Esophagus squamous epithelium (tissue), 5 donors: ENCODE results near the gene ANXA5. TPM values are rescaled to one million over a fixed set of nuclear protein-coding genes. Genes with fewer than 3 reads are reported as not detected.

ENCODE experiments used
- DNase-seq: peaks from one replicate; lab custom pipeline; 2025; lab: John Stamatoyannopoulos, UW
- H3K27ac ChIP-seq, 4 donors: fragments of 200-600 bp; sonication (generic); one replicate each; pipeline ENCODE4 v1.5.1; 2016 to 2019; ENCODE audit warnings: mild to moderate bottlenecking in 1 of 4
- H3K27me3 ChIP-seq, 4 donors: fragments of 200-600 bp; sonication (generic); 1 replicate in 3 of 4; 2 replicates in 1 of 4; pipeline versions ENCODE4 v1.5.1 to v1.6.0; 2017 to 2021; ENCODE audit warnings: antibody characterized with exemption in 1 of 4
- H3K36me3 ChIP-seq, 3 donors: fragments of 200-600 bp; sonication (generic); one replicate each; pipeline ENCODE4 v1.5.1; 2016 to 2019
- H3K4me1 ChIP-seq, 3 donors: fragments of 200-600 bp; sonication (generic); one replicate each; pipeline ENCODE4 v1.5.1; 2017 to 2019
- H3K4me3 ChIP-seq, 4 donors: fragments of 200-600 bp; sonication (generic); 1 replicate in 3 of 4; 2 replicates in 1 of 4; pipeline ENCODE4 v1.5.1; 2016 to 2019; ENCODE audit warnings: mild to moderate bottlenecking in 2 of 4, moderate library complexity in 1 of 4
- H3K9me3 ChIP-seq, 3 donors: fragments of 200-600 bp; sonication (generic); one replicate each; pipeline ENCODE4 v1.5.1; 2016 to 2019
- CTCF ChIP-seq, 6 experiments: fragments of 450-650 bp in 4 of 6; fragments of 200-600 bp in 2 of 6; sonication (generic) in 2 of 6; IDR thresholded peaks; one replicate each; pipeline ENCODE4 v1.5.1; 2016 to 2019; ENCODE audit warnings: antibody characterized with exemption in 6 of 6, mild to moderate bottlenecking in 4 of 6, moderate library complexity in 4 of 6
- POLR2A ChIP-seq, 4 donors: fragments of 450-650 bp; IDR thresholded peaks; one replicate each; pipeline ENCODE4 v1.6.1; 2017; ENCODE audit warnings: antibody characterized with exemption in 4 of 4, mild to moderate bottlenecking in 4 of 4, moderate library complexity in 3 of 4
- WGBS, 2 donors: methylation state at CpG; one replicate each; pipeline ENCODE4 v1.1.5; 2018; 5-methylcytosine and 5-hydroxymethylcytosine counted together
- intact Hi-C: fragments of 100-400 bp; cut with DNase I; formaldehyde crosslinking; loops from one replicate; pipeline ENCODE4 v1.15.0; 2022
- total RNA-seq, 4 donors: library from RNA; depleted of rRNA; stranded (reverse); fragments of >200 nt; gene quantifications; one replicate each; pipeline ENCODE4 v1.1.0, GENCODE V29; 2016
- donor health status: DM: yes; HTN: yes; CAD: no.

ANXA5 gene
- total RNA-seq, 4 donors from 2014 or later: 50.4 to 153 (median 117) TPM

- Histone ChIP-seq H3K4me1 (no peaks in the 10 kb centered on the region), H3K27ac (no peak overlapping the region), H3K9me3 (no peaks in the 10 kb centered on the region), H3K27me3 (no peaks in the 10 kb centered on the region), H3K36me3 (no peaks in the 10 kb centered on the region), H3K4me3 (no peak overlapping the region)
- WGBS, 2 donors: 39 to 63% methylated on average over 1 of the region's 1 CpG
- intact Hi-C loops: no loop called here
- no peak for DNase-seq
- TF ChIP-seq CTCF (IDR thresholded peaks at IDR 0.05): no peak
- TF ChIP-seq POLR2A (IDR thresholded peaks at IDR 0.05): no peak
Observed at GRCh38 chr4:121720109-121720508, 23.3 kb upstream of the ANXA5 start.

GRCh38 chr4:121717680-121718237 lies 21.0 kb upstream of the ANXA5 start:
- Histone ChIP-seq H3K4me3 (no peak overlapping the region), H3K27me3 (no peaks in the 10 kb centered on the region), H3K9me3 (no peaks in the 10 kb centered on the region), H3K36me3 (no peaks in the 10 kb centered on the region), H3K27ac (peak overlapping the region in 2 of 4 donors; percentile 50 to 52), H3K4me1 (no peaks in the 10 kb centered on the region)
- DNase-seq: no peak
- 50% methylated on average over 4 of the region's 4 CpGs for WGBS, 2 donors
- intact Hi-C loops: no loop called here
- TF ChIP-seq POLR2A (IDR thresholded peaks at IDR 0.05): no peak
- no peak for TF ChIP-seq CTCF (IDR thresholded peaks at IDR 0.05)

- DNase-seq: no peak
- no peaks in the 10 kb centered on the region for H3K36me3 ChIP-seq
- H3K4me3 ChIP-seq: no peak overlapping the region
- WGBS, 2 donors: 69 to 70% methylated on average over 4 of the region's 4 CpGs
- intact Hi-C loops: no loop called here
- peaks cover 6 to 10% (median 6%) of the 10 kb centered on the region in 3 donors for H3K4me1 ChIP-seq
- no peak overlapping the region for H3K27ac ChIP-seq
- no peaks in the 10 kb centered on the region for H3K27me3 ChIP-seq
- no peak for TF ChIP-seq POLR2A (IDR thresholded peaks at IDR 0.05)
- H3K9me3 ChIP-seq: no peaks in the 10 kb centered on the region
Observed at GRCh38 chr4:121714548-121714947, 17.8 kb upstream of the ANXA5 start.

GRCh38 chr4:121712783-121713182 lies 16.0 kb upstream of the ANXA5 start:
- DNase-seq: no peak
- Histone ChIP-seq H3K36me3 (no peaks in the 10 kb centered on the region), H3K27ac (peak overlapping the region in 1 of 4 donors; percentile 76), H3K27me3 (no peaks in the 10 kb centered on the region), H3K4me1 (peaks cover 6 to 10% (median 6%) of the 10 kb centered on the region in 3 donors), H3K4me3 (no peak overlapping the region), H3K9me3 (no peaks in the 10 kb centered on the region)
- intact Hi-C loops: no loop called here
- 80 to 87% methylated on average over 4 of the region's 4 CpGs for WGBS, 2 donors
- TF ChIP-seq POLR2A (IDR thresholded peaks at IDR 0.05): no peak
- TF ChIP-seq CTCF (IDR thresholded peaks at IDR 0.05): no peak

- 55 to 65% methylated on average over 7 of the region's 7 CpGs for WGBS, 2 donors
- intact Hi-C loops: no loop called here
- no peaks in the 10 kb centered on the region for H3K36me3 ChIP-seq
- peak overlapping the region; percentile 21 to 76 (median 68) for H3K27ac ChIP-seq
- no peak for DNase-seq
- peaks cover 6 to 10% (median 6%) of the 10 kb centered on the region in 3 donors for H3K4me1 ChIP-seq
- H3K9me3 ChIP-seq: no peaks in the 10 kb centered on the region
- H3K4me3 ChIP-seq: peak overlapping the region in 3 of 4 donors; percentile 13 to 48 (median 18)
- TF ChIP-seq CTCF (IDR thresholded peaks at IDR 0.05) (no peak), POLR2A (IDR thresholded peaks at IDR 0.05) (no peak)
- H3K27me3 ChIP-seq: no peaks in the 10 kb centered on the region
Observed at GRCh38 chr4:121712001-121712651, 15.3 kb upstream of the ANXA5 start.
